HEK293 (cell line): Measurements from ENCODE around the gene LTBP1.

Source experiments
- CTCF ChIA-PET: fragments of 350-600 bp; formaldehyde crosslinking; extraction: SDS; loops from one replicate; lab custom pipeline; 2021; ENCODE audit warnings: antibody characterized with exemption; lab: Yijun Ruan, JAX
- POLR2A ChIA-PET: fragments of 300-600 bp; formaldehyde crosslinking; extraction: SDS; loops from one replicate; lab custom pipeline; 2020; ENCODE audit warnings: antibody characterized with exemption, inconsistent platforms; lab: Yijun Ruan, JAX
- H3K27ac ChIP-seq: fragments of 200-500 bp; sonication (Bioruptor generic); 2 replicates; pipeline ENCODE4 v1.5.1; 2014; ENCODE audit warnings: low read depth, low read length, control low read depth, inconsistent platforms; ENCODE audit errors: extremely low read depth
- H3K36me3 ChIP-seq, 2 experiments: fragments of 200-500 bp in 1 of 2; sonication (Bioruptor generic) in 1 of 2; 1 replicate in 1 of 2; 2 replicates in 1 of 2; pipeline ENCODE4 v1.5.1; 2014 to 2017; ENCODE audit warnings: inconsistent platforms in 2 of 2, low read length in 2 of 2; ENCODE audit not compliant: control insufficient read depth in 2 of 2, insufficient read depth in 1 of 2
- H3K4me1 ChIP-seq: fragments of 200-500 bp; sonication (Bioruptor generic); 2 replicates; pipeline ENCODE4 v1.5.1; 2014; ENCODE audit warnings: mild to moderate bottlenecking, low read length, inconsistent platforms; ENCODE audit not compliant: control insufficient read depth, insufficient read depth
- H3K4me3 ChIP-seq: 2 replicates; pipeline ENCODE4 v1.5.1; 2011; ENCODE audit warnings: low read depth, mild to moderate bottlenecking, control low read depth, low read length, moderate library complexity
- H3K9me3 ChIP-seq: fragments of 200-500 bp; sonication (Bioruptor generic); 2 replicates; pipeline ENCODE4 v1.5.1; 2014; ENCODE audit warnings: low read depth, low read length, inconsistent platforms; ENCODE audit not compliant: control insufficient read depth, insufficient read depth
- GLIS1 ChIP-seq: fragments of 450-650 bp; formaldehyde crosslinking; IDR thresholded peaks from 2 replicates; pipeline ENCODE4 v1.5.1; 2016; ENCODE audit warnings: missing biosample characterization, missing genetic modification characterization
- HOXC10 ChIP-seq: sonication (generic); formaldehyde crosslinking; IDR thresholded peaks from 2 replicates; pipeline ENCODE4 v1.8.1; 2023; ENCODE audit warnings: mild to moderate bottlenecking, missing genetic modification reagents
- PRDM4 ChIP-seq: fragments of 450-650 bp; formaldehyde crosslinking; IDR thresholded peaks from 2 replicates; pipeline ENCODE4 v1.5.1; 2017; ENCODE audit warnings: missing biosample characterization, missing genetic modification characterization
- SP2 ChIP-seq: fragments of 450-650 bp; formaldehyde crosslinking; IDR thresholded peaks from 2 replicates; pipeline ENCODE4 v1.5.1; 2016; ENCODE audit warnings: missing biosample characterization, missing genetic modification characterization
- TCF7L2 ChIP-seq: IDR thresholded peaks from 2 replicates; pipeline ENCODE4 v1.6.1; 2011; ENCODE audit warnings: low read depth, mild to moderate bottlenecking, inconsistent platforms, low read length, moderate library complexity, borderline replicate concordance
- ZBTB8A ChIP-seq: fragments of 450-650 bp; formaldehyde crosslinking; IDR thresholded peaks from 2 replicates; pipeline ENCODE4 v1.5.1; 2016; ENCODE audit warnings: missing biosample characterization, missing genetic modification characterization
- ZNF121 ChIP-seq: fragments of 450-650 bp; formaldehyde crosslinking; IDR thresholded peaks from 2 replicates; pipeline ENCODE4 v1.5.1; 2016; ENCODE audit warnings: missing biosample characterization, missing genetic modification characterization
- ZNF16 ChIP-seq: fragments of 450-650 bp; formaldehyde crosslinking; IDR thresholded peaks from 2 replicates; pipeline ENCODE4 v1.5.1; 2016; ENCODE audit warnings: low read depth, missing biosample characterization, missing genetic modification characterization
- ZNF169 ChIP-seq: fragments of 450-650 bp; formaldehyde crosslinking; IDR thresholded peaks from 2 replicates; pipeline ENCODE4 v1.5.1; 2016; ENCODE audit warnings: missing biosample characterization, missing genetic modification characterization
- ZNF175 ChIP-seq: fragments of 450-650 bp; formaldehyde crosslinking; IDR thresholded peaks from 2 replicates; pipeline ENCODE4 v1.5.1; 2016; ENCODE audit warnings: missing biosample characterization, missing genetic modification characterization
- ZNF202 ChIP-seq: fragments of 450-650 bp; formaldehyde crosslinking; IDR thresholded peaks from 2 replicates; pipeline ENCODE4 v1.5.1; 2016; ENCODE audit warnings: missing biosample characterization, missing genetic modification characterization, borderline replicate concordance
- ZNF221 ChIP-seq: fragments of 450-650 bp; formaldehyde crosslinking; IDR thresholded peaks from 2 replicates; pipeline ENCODE4 v1.5.1; 2017; ENCODE audit warnings: missing biosample characterization, missing genetic modification characterization, borderline replicate concordance
- ZNF223 ChIP-seq: fragments of 450-650 bp; formaldehyde crosslinking; IDR thresholded peaks from 2 replicates; pipeline ENCODE4 v1.5.1; 2016; ENCODE audit warnings: missing biosample characterization, missing genetic modification characterization
- ZNF280D ChIP-seq: fragments of 450-650 bp; formaldehyde crosslinking; IDR thresholded peaks from 2 replicates; pipeline ENCODE4 v1.5.1; 2016; ENCODE audit warnings: missing biosample characterization, missing genetic modification characterization
- ZNF292 ChIP-seq: fragments of 450-650 bp; formaldehyde crosslinking; IDR thresholded peaks from 2 replicates; pipeline ENCODE4 v1.5.1; 2016; ENCODE audit warnings: low read depth, missing biosample characterization, missing genetic modification characterization, borderline replicate concordance
- ZNF449 ChIP-seq: fragments of 450-650 bp; formaldehyde crosslinking; IDR thresholded peaks from 2 replicates; pipeline ENCODE4 v1.5.1; 2017; ENCODE audit warnings: missing biosample characterization, mild to moderate bottlenecking, missing genetic modification characterization, moderate library complexity
- ZNF473 ChIP-seq: fragments of 450-650 bp; formaldehyde crosslinking; IDR thresholded peaks from 2 replicates; pipeline ENCODE4 v1.5.1; 2017; ENCODE audit warnings: missing biosample characterization, missing genetic modification characterization
- ZNF48 ChIP-seq: fragments of 450-650 bp; formaldehyde crosslinking; IDR thresholded peaks from 2 replicates; pipeline ENCODE4 v1.5.1; 2016; ENCODE audit warnings: missing biosample characterization, missing genetic modification characterization
- ZNF521 ChIP-seq: fragments of 450-650 bp; formaldehyde crosslinking; IDR thresholded peaks from 2 replicates; pipeline ENCODE4 v1.5.1; 2017; ENCODE audit warnings: missing biosample characterization, mild to moderate bottlenecking, missing genetic modification characterization
- ZNF549 ChIP-seq: fragments of 450-650 bp; IDR thresholded peaks from 2 replicates; pipeline ENCODE4 v1.5.1; 2018; ENCODE audit warnings: missing biosample characterization, missing genetic modification characterization, mild to moderate bottlenecking, inconsistent platforms, moderate library complexity
- ZNF558 ChIP-seq: fragments of 450-650 bp; formaldehyde crosslinking; IDR thresholded peaks from 2 replicates; pipeline ENCODE4 v1.5.1; 2016; ENCODE audit warnings: missing biosample characterization, missing genetic modification characterization
- ZNF623 ChIP-seq: fragments of 450-650 bp; formaldehyde crosslinking; IDR thresholded peaks from 2 replicates; pipeline ENCODE4 v1.5.1; 2016; ENCODE audit warnings: missing biosample characterization, missing genetic modification characterization
- ZNF626 ChIP-seq: fragments of 450-650 bp; sonication (Bioruptor Pico); formaldehyde crosslinking; IDR thresholded peaks from 2 replicates; pipeline ENCODE4 v1.5.1; 2018; ENCODE audit warnings: missing biosample characterization, missing genetic modification characterization, inconsistent platforms

Gene LTBP1

GRCh38 chr2:32925283-32925815 lies 21.4 kb upstream of the LTBP1 start:
- CTCF ChIA-PET = interaction anchor here (0.9 kb wide), 1 partner anchor 22 kb away, joined by 3 read pairs; no protein-coding TSS in a partner anchor
- Histone ChIP-seq H3K4me1 (no peaks in the 10 kb centered on the region), H3K36me3 (no peaks in the 10 kb centered on the region), H3K9me3 (no peaks in the 10 kb centered on the region), H3K27ac (no peak overlapping the region), H3K4me3 (no peak overlapping the region)
- TF ChIP-seq ZNF521 (tag by site-specific recombination) = no peak
- no peak for TF ChIP-seq SP2 (tag by site-specific recombination)
- no peak for TF ChIP-seq ZNF558 (tag by site-specific recombination)
- TF ChIP-seq ZNF16 (tag by site-specific recombination) = no peak
- no peak for TF ChIP-seq ZNF623 (tag by site-specific recombination)
- no peak for TF ChIP-seq ZNF202 (tag by site-specific recombination)
- TF ChIP-seq GLIS1 (tag by site-specific recombination) = no peak
- POLR2A ChIA-PET = no interaction called here

GRCh38 chr2:32925976-32926707 lies 20.6 kb upstream of the LTBP1 start:
- no peak overlapping the region for H3K4me3 ChIP-seq
- TF ChIP-seq PRDM4 (tag by site-specific recombination) (no peak), ZNF221 (tag by site-specific recombination) (no peak), ZNF48 (tag by site-specific recombination) (no peak), ZNF292 (tag by site-specific recombination) (no peak), ZNF169 (tag by site-specific recombination) (no peak), ZNF623 (tag by site-specific recombination) (no peak), ZNF223 (tag by site-specific recombination) (no peak), ZNF121 (tag by site-specific recombination) (no peak), ZNF175 (no peak), ZNF280D (no peak), ZNF473 (tag by site-specific recombination) (no peak), ZNF549 (tag by site-specific recombination) (no peak), ZNF449 (tag by site-specific recombination) (no peak), TCF7L2 (no peak), ZBTB8A (no peak), HOXC10 (CRISPR knock-in tag) (no peak), ZNF626 (no peak)
- ChIA-PET CTCF (interaction anchor here (0.9 kb wide), 1 partner anchor 21 kb away, joined by 3 read pairs; no protein-coding TSS in a partner anchor), POLR2A (no interaction called here)
- no peaks in the 10 kb centered on the region for H3K9me3 ChIP-seq
- H3K36me3 ChIP-seq = no peaks in the 10 kb centered on the region
- no peaks in the 10 kb centered on the region for H3K4me1 ChIP-seq
- no peak overlapping the region for H3K27ac ChIP-seq
